Amygdala (tissue), 56 donors: ENCODE measurements around the gene NFIC.
"Not testable (repeated sequence)": the region's sequence is repeated elsewhere in the genome, so short reads cannot be mapped to it uniquely, and the experiment has no call there.

Source experiments
- DNase-seq, 56 donors: peaks; one replicate each; lab custom pipeline; 2025; lab: John Stamatoyannopoulos, UW

The NFIC gene

GRCh38 chr19:3370214-3370720 is 3.9 kb downstream of the NFIC start:
- no peak for DNase-seq

- no peak for DNase-seq
Measured at GRCh38 chr19:3370728-3371591, 4.6 kb downstream of the NFIC start.

GRCh38 chr19:3372413-3372812 is 6.0 kb downstream of the NFIC start:
- DNase-seq, result no peak

- DNase-seq, result no peak
Measured at GRCh38 chr19:3373971-3374368, 7.6 kb downstream of the NFIC start.

GRCh38 chr19:3374369-3375112 is 8.2 kb downstream of the NFIC start:
- DNase-seq, result peak in 6 of 56 donors; percentile 36 to 58 (median 46)

- DNase-seq, result peak in 54 of 56 donors; percentile 31 to 95 (median 74)
Measured at GRCh38 chr19:3375221-3376090, 9.1 kb downstream of the NFIC start.

GRCh38 chr19:3376091-3376455 is 9.7 kb downstream of the NFIC start:
- DNase-seq, result not testable (repeated sequence)

- no peak for DNase-seq
Measured at GRCh38 chr19:3378352-3379150, 12.2 kb downstream of the NFIC start.

GRCh38 chr19:3380829-3381228 is 14.4 kb downstream of the NFIC start:
- no peak for DNase-seq

GRCh38 chr19:3381701-3382372 is 15.5 kb downstream of the NFIC start:
- no peak for DNase-seq

GRCh38 chr19:3382460-3383100 is 16.2 kb downstream of the NFIC start:
- DNase-seq, result no peak

- DNase-seq, result peak in 3 of 56 donors; percentile 12 to 25 (median 22)
Measured at GRCh38 chr19:3383121-3383722, 16.8 kb downstream of the NFIC start.

- DNase-seq, result peak in 6 of 56 donors; percentile 18 to 44 (median 30)
Measured at GRCh38 chr19:3386447-3387234, 20.3 kb downstream of the NFIC start.

GRCh38 chr19:3387645-3388589 is 21.5 kb downstream of the NFIC start:
- peak in 55 of 56 donors; percentile 60 to 96 (median 88) for DNase-seq

- DNase-seq, result no peak
Measured at GRCh38 chr19:3389446-3389778, 23.0 kb downstream of the NFIC start.

GRCh38 chr19:3389876-3390371 is 23.5 kb downstream of the NFIC start:
- DNase-seq, result no peak
